T-helper 1 cell treated with Interleukin-12 subunit alpha and Interleukin-12 subunit beta and Interleukin-4 antibody, amounts not matched to agents 30 μg/mL and 1 μg/mL, for 36 hours (primary cell): ENCODE results near the gene B3GALT4.
A peak's percentile ranks its signal among the peaks of the same experiment; 100 is the strongest.

Experiments used
- H3K27ac Mint-ChIP-seq: one replicate; pipeline ENCODE4 v1.8.0; 2021; ENCODE audit warnings: mild to moderate bottlenecking, mixed read lengths
- H3K27me3 Mint-ChIP-seq: one replicate; pipeline ENCODE4 v1.8.0; 2021; ENCODE audit warnings: low read depth, mixed read lengths
- H3K36me3 Mint-ChIP-seq: one replicate; pipeline ENCODE4 v1.8.0; 2021; ENCODE audit warnings: low read depth, mixed read lengths
- H3K4me1 Mint-ChIP-seq: one replicate; pipeline ENCODE4 v1.8.0; 2021; ENCODE audit warnings: low read depth, mixed read lengths
- H3K4me3 Mint-ChIP-seq: one replicate; pipeline ENCODE4 v1.8.0; 2021; ENCODE audit warnings: mild to moderate bottlenecking, moderate library complexity, mixed read lengths
- H3K9me3 Mint-ChIP-seq: one replicate; pipeline ENCODE4 v1.8.0; 2021; ENCODE audit warnings: mixed read lengths

B3GALT4 gene

DNA sequence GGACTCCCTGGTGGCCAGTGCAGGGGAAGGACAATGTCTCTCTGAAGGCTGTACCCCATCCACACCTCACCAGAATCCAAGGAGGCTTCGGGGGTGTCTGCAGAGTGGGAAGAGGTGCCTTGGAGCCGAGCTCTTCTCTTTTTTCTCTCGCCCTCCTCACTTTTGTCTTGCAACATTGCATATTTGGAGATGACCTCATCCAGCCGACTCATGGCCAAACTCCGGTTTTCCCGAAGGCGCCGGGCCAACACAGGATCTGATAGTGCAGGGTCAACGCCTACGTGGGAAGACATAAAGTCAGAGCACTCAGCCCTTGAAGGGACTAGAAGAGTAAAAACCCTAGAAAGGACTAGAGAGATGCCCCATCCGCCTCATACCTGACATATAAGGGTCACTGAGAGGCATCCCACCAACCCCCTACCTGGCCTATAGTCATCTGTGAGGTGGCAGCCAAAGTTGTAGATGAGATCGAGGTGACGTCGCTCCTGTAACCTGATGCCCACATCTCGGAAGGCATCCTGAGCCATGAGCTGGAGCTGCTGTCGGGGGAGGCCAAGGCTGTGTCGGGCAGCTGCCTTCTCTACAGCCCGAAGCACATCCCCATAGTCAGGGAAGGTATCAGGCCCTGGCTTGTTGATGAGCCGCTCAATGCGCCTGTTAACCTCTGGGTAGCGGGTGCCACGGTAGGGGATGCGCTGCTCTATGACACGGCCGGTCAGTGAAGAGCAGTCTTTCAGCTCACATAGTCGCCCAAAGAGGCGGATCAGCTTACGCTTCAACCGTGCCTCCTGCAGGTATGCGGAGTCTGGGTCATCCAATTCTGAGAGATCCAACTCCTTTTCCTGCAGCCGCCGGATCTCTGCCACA, 43.6 kb downstream of the B3GALT4 start:
- no peaks in the 10 kb centered on the region for H3K9me3 Mint-ChIP-seq
- H3K27me3 Mint-ChIP-seq: no peaks in the 10 kb centered on the region
- H3K4me1 Mint-ChIP-seq: peaks cover 55% of the 10 kb centered on the region
- peak overlapping the region; percentile 99 for H3K4me3 Mint-ChIP-seq
- peak overlapping the region; percentile 22 for H3K27ac Mint-ChIP-seq
- peaks cover 48% of the 10 kb centered on the region for H3K36me3 Mint-ChIP-seq

DNA sequence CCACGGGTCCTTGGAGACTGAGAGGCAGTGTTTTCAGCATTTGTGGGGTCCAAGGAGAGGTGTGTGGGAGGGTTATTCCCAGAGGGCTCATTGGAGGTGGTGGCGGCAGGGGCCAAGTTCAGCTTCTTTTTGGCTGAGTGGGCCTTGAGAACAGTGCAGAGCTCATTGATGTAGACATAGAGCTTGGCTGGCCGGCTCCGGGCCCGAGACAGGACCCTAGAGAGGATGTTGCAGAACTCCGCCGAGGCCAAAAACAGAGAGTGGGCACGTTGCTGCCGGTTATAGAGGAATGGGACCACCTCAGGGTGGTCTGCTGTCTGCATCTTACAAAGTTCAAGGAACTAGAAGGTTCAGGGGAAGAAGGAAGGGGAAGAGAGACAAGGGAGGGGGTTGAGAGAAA, 44.3 kb downstream of the B3GALT4 start:
- no peaks in the 10 kb centered on the region for H3K27me3 Mint-ChIP-seq
- peak overlapping the region; percentile 82 for H3K4me3 Mint-ChIP-seq
- peaks cover 51% of the 10 kb centered on the region for H3K4me1 Mint-ChIP-seq
- no peaks in the 10 kb centered on the region for H3K9me3 Mint-ChIP-seq
- peak overlapping the region; percentile 66 for H3K27ac Mint-ChIP-seq
- H3K36me3 Mint-ChIP-seq: peaks cover 44% of the 10 kb centered on the region

DNA sequence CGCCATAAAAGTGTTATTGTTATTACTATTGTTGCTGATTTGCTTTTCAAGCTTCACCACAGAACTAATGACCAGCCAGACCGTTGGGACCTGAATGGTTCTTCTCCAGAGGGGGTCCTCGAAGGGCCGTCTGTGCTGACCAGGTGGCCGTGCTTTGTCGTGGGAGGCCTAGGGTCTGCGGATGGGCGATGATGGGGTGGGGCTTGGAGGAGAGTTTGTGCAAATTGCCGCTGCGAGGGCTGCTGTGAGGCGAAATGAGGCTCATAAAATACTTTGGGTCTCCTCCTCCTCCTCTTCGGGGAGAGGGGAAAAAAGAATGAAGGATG, 46.7 kb downstream of the B3GALT4 start:
- Mint-ChIP-seq H3K36me3 (peaks cover 35% of the 10 kb centered on the region), H3K27me3 (no peaks in the 10 kb centered on the region), H3K4me1 (peaks cover 38% of the 10 kb centered on the region), H3K27ac (peak overlapping the region; percentile 96), H3K9me3 (no peaks in the 10 kb centered on the region), H3K4me3 (peak overlapping the region; percentile 97)

- Mint-ChIP-seq H3K27me3 (no peaks in the 10 kb centered on the region), H3K27ac (peak overlapping the region; percentile 96), H3K36me3 (peaks cover 31% of the 10 kb centered on the region), H3K4me3 (peak overlapping the region; percentile 97), H3K9me3 (no peaks in the 10 kb centered on the region), H3K4me1 (peaks cover 34% of the 10 kb centered on the region)
Measured at GRCh38 chr6:33324125-33324524, 47.2 kb downstream of the B3GALT4 start.
